WI38 (cell line): Measurements from ENCODE around the gene MPI.
A peak's percentile ranks its signal among the peaks of the same experiment; 100 is the strongest.
"Not testable (repeated sequence)": the region's sequence is repeated elsewhere in the genome, so short reads cannot be mapped to it uniquely, and the experiment has no call there.

Experiments
- H3K4me3 ChIP-seq: 2 replicates; pipeline ENCODE4 v1.5.1; 2011; ENCODE audit warnings: low read depth, mild to moderate bottlenecking, control low read depth, low read length
- CTCF ChIP-seq: IDR thresholded peaks from 2 replicates; pipeline ENCODE4 v1.5.1; 2012; ENCODE audit warnings: low read depth, mild to moderate bottlenecking, control low read depth, low read length

Gene MPI

GRCh38 chr15:74885461-74885860, 4.4 kb upstream of the MPI start:
- no peak overlapping the region for H3K4me3 ChIP-seq
- no peak for TF ChIP-seq CTCF

GRCh38 chr15:74887537-74888193, 2.2 kb upstream of the MPI start:
- not testable (repeated sequence) for H3K4me3 ChIP-seq

DNA sequence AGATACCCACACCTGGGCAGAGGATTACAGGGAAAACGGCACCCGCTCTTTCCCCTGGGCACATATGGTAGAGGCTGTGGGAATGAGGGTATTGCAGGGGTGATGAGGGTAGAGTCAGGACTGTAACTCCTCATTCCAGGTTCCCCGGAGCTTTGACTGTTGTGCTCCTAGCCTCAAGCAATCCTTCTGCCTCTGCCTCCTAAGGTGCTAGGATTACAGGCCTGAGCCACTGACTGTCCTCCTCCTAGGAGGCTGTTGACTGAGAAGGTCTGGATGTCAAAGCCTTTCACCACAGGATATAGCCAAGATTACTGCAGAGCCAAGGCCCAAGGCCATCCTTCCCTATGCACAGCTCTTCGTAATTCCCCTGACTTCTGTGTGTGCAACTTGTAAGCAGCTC, 1.1 kb upstream of the MPI start:
- TF ChIP-seq CTCF, result no peak
- H3K4me3 ChIP-seq, result no peak overlapping the region

- peak overlapping the region; percentile 94 for H3K4me3 ChIP-seq
- TF ChIP-seq CTCF, result no peak
Observed at GRCh38 chr15:74889390-74889882, 406 bp upstream of the MPI start.

- peak overlapping the region; percentile 94 for H3K4me3 ChIP-seq
- no peak for TF ChIP-seq CTCF
Observed at GRCh38 chr15:74890665-74890960, 771 bp downstream of the MPI start.

DNA sequence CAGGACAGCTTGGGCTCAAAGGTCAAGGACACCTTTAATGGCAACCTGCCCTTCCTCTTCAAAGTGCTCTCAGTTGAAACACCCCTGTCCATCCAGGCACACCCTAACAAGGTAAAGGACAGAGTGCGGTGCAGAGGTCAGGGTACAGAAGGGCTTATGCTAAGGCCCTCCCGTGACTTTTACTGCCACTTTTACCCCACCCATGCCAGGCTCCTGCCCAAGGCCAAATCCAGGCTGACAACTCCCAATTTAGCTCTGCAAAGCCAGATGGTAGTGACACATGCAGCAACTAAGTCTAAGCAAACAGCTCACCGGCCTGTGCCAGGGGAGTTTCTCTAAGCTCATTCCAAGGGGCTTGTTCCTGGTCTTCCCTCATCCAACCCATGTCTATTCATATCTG, 1.6 kb downstream of the MPI start:
- no peak for TF ChIP-seq CTCF
- no peak overlapping the region for H3K4me3 ChIP-seq

GRCh38 chr15:74892313-74892712, 2.5 kb downstream of the MPI start:
- no peak for TF ChIP-seq CTCF

DNA sequence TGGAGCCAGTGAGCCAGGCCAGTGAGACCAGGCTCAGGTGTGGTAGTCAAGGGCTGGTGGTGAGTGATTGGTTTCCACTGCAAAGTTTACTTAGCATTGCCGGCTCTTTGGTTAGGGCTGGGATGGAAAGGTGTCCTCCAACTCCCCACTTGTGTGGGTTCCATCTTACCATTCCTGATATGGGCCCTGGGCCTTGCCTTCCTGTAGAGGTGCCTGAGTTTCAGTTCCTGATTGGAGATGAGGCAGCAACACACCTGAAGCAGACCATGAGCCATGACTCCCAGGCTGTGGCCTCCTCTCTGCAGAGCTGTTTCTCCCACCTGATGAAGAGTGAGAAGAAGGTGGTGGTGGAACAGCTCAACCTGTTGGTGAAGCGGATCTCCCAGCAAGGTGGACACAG, 3.1 kb downstream of the MPI start:
- no peak overlapping the region for H3K4me3 ChIP-seq

More at GRCh38 chr15:74892313-74892712, 2.5 kb downstream of the MPI start:
- no peak overlapping the region for H3K4me3 ChIP-seq

More for the DNA sequence above, 3.1 kb downstream of the MPI start:
- no peak for TF ChIP-seq CTCF
